PFSK-1 (cell line): Measurements from ENCODE around the gene OXCT2.

Experiments
- FOXP2 ChIP-seq: optimal IDR thresholded peaks from 2 replicates; pipeline ENCODE3; 2011; ENCODE audit warnings: borderline replicate concordance, control low read depth, inconsistent platforms; ENCODE audit not compliant: insufficient read depth; ENCODE audit errors: extremely low read length, extremely low read depth
- POLR2AphosphoS5 ChIP-seq: IDR thresholded peaks from 2 replicates; pipeline ENCODE4 v1.6.1; 2012; ENCODE audit warnings: low read depth, mild to moderate bottlenecking, control low read depth, low read length, moderate library complexity
- SIN3A ChIP-seq: IDR thresholded peaks from 2 replicates; pipeline ENCODE4 v1.6.1; 2012; ENCODE audit warnings: mild to moderate bottlenecking, low read length, moderate library complexity, borderline replicate concordance; ENCODE audit not compliant: insufficient read depth
- TAF1 ChIP-seq: IDR thresholded peaks from 2 replicates; pipeline ENCODE4 v1.6.1; 2012; ENCODE audit warnings: low read length, control low read depth, borderline replicate concordance; ENCODE audit not compliant: insufficient read depth
- TF ChIP-seq, protein P1 (sequence below), 2 experiments: IDR thresholded peaks; 2 replicates each; pipeline versions ENCODE4 v1.6.1 to v1.8.0; 2011 to 2012; ENCODE audit warnings: low read depth in 2 of 2, low read length in 2 of 2, control low read depth in 1 of 2, inconsistent platforms in 1 of 2, mild to moderate bottlenecking in 1 of 2, moderate library complexity in 1 of 2; ENCODE audit not compliant: insufficient read depth in 1 of 2

The OXCT2 gene

DNA sequence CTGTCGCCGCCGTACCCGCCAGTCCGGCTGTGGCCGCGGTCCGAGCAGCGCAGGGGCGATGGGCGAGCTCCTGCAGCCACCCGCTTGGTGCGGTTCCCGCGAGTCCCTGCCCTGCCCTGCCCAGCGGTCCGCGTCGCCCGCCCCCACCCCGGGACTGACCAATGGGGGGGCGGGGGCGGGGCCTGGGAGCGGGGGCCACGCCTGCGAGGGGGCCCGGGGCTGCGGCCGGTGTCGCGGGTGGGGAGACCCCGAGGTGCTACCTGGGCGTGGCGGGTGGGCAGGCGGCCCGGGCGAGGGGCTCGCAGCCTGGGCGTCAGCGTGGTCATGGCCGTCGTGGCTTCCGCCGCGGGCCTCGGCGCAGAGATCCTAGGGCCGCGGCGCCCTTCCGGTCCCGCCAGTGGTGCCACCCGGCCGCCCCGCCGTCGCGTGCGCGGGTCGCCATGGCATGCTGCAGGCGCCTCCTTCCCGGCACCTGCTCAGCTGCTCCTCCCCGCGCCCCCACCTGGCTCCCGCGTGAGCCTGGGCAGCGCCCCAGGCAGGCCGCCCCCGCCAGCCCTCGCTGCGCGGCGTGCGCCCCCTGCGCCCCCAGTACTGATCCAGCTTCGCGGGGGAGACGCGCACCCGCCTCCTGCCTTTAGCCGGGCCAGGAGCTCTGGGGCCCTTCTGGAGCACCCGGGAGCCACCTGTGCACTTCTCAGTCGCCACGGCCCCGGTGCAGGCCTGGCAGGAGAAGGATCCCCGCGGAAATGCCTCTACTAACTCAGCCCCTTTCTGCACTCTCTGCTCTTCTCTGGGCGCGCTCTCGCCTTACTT lies 17.8 kb upstream of the OXCT2 start, which contains the start of gene BMP8B:
TSS of gene BMP8B (minus strand) at position 108 of the 813 bp plus-strand sequence. CDS start 380 bp downstream, outside the sequence.
- TF ChIP-seq FOXP2, result no peak
- TF ChIP-seq, protein P1, sequence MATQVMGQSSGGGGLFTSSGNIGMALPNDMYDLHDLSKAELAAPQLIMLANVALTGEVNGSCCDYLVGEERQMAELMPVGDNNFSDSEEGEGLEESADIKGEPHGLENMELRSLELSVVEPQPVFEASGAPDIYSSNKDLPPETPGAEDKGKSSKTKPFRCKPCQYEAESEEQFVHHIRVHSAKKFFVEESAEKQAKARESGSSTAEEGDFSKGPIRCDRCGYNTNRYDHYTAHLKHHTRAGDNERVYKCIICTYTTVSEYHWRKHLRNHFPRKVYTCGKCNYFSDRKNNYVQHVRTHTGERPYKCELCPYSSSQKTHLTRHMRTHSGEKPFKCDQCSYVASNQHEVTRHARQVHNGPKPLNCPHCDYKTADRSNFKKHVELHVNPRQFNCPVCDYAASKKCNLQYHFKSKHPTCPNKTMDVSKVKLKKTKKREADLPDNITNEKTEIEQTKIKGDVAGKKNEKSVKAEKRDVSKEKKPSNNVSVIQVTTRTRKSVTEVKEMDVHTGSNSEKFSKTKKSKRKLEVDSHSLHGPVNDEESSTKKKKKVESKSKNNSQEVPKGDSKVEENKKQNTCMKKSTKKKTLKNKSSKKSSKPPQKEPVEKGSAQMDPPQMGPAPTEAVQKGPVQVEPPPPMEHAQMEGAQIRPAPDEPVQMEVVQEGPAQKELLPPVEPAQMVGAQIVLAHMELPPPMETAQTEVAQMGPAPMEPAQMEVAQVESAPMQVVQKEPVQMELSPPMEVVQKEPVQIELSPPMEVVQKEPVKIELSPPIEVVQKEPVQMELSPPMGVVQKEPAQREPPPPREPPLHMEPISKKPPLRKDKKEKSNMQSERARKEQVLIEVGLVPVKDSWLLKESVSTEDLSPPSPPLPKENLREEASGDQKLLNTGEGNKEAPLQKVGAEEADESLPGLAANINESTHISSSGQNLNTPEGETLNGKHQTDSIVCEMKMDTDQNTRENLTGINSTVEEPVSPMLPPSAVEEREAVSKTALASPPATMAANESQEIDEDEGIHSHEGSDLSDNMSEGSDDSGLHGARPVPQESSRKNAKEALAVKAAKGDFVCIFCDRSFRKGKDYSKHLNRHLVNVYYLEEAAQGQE (IDR thresholded peaks at IDR 0.05; ENCODE audit: insufficient read depth in 1 of 2, low read depth in 2 of 2, low read length in 2 of 2), result no peak
- no peak for TF ChIP-seq TAF1
- TF ChIP-seq POLR2AphosphoS5, result no peak
- no peak for TF ChIP-seq SIN3A

DNA sequence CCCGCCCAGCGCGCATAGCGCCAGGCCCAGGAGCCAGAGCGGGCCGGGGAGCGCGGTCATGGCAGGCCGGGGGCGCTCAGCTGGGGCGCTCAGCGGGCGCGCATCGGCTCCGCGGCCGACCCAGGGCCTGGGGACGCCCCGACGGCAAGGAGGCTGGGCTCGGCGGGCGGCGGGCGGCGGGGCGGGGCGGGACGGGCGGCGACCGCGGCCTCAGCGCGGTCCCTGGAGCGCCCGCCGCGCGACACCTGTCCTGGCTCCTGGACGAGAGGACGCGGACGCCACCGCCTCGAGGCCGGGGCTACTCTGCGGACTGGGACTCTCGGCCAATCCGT lies 17.2 kb upstream of the OXCT2 start:
- TF ChIP-seq, protein P1 (IDR thresholded peaks at IDR 0.05; ENCODE audit: insufficient read depth in 1 of 2, low read depth in 2 of 2, low read length in 2 of 2), result no peak
- no peak for TF ChIP-seq SIN3A
- no peak for TF ChIP-seq POLR2AphosphoS5
- no peak for TF ChIP-seq FOXP2
- TF ChIP-seq TAF1, result no peak

DNA sequence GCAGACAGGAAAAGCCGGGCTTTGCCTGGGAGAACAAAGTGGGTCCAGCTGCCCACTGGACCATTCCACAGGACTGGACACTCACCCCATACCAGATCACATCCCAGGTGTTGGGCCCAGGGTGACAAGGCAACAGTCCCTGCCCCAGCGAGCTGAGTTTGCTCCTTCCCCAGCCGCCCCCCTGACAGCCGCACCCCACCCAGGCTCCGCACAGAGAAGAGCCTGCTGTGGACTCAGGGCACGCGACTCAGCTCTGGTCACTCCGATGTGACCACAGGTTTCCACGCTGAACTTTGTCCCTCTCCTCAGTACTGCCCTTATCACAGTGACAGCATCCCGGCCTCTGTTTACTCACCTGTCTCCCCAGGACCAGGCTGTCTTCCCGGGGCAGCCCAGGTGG lies 16.3 kb upstream of the OXCT2 start:
- TF ChIP-seq TAF1, result no peak
- no peak for TF ChIP-seq POLR2AphosphoS5
- TF ChIP-seq FOXP2, result no peak
- no peak for TF ChIP-seq SIN3A

DNA sequence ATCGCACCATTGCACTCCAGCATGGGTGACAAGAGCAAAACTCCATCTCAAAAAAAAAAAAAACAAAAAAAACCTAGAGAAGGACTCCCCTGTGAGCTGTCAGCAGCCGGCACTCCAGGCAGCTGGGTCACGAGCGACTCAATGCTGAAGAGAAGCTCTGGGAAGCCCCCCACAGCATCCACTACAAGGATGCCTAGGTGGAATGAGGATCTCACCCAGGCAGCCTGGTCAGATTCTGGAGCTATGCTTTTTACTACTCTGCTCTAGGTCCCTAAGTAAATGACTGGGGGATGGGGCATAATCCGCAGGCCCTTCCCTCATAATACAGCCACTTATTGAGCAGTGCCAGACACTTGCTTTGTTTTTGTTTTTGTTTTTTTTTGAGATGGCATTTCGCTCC lies 11.0 kb upstream of the OXCT2 start:
- no peak for TF ChIP-seq SIN3A
- TF ChIP-seq POLR2AphosphoS5, result no peak
- TF ChIP-seq TAF1, result no peak
- TF ChIP-seq, protein P1 (IDR thresholded peaks at IDR 0.05; ENCODE audit: insufficient read depth in 1 of 2, low read depth in 2 of 2, low read length in 2 of 2), result no peak
- TF ChIP-seq FOXP2, result no peak

DNA sequence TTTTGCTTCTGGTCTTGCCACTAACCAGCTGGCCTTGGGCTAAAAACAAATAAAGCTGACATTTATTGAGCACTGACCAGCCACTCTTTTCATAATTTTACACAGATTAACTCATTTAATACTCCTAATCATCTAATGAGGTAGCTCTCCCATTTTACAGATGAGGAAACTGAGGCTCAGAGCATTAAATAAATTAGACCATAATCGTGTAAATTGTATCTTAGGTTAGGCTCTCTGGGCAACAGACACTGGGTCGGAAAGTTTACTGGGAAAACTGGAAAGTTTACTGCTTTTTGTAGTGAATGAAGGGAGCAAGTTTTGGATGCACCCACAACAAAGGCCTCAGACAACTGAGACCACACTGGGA lies 10.2 kb upstream of the OXCT2 start:
- no peak for TF ChIP-seq FOXP2
- no peak for TF ChIP-seq POLR2AphosphoS5
- TF ChIP-seq TAF1, result no peak
- TF ChIP-seq, protein P1 (IDR thresholded peaks at IDR 0.05; ENCODE audit: insufficient read depth in 1 of 2, low read depth in 2 of 2, low read length in 2 of 2), result no peak
- TF ChIP-seq SIN3A, result no peak
